K562 (cell line): Measurements from ENCODE around the gene DST. TPM values are rescaled to one million over a fixed set of nuclear protein-coding genes. Genes with fewer than 3 reads are reported as not detected.

Source experiments
- ATAC-seq: fragments of 200-7000 bp; cut with Tn5 transposase; 3 replicates; pipeline ENCODE4 v1.9.1; 2020; ENCODE audit warnings: moderate library complexity
- BruUV-seq: library from RNA; stranded (reverse); fragments of 400-500 nt; replicated peaks from 2 replicates; lab custom pipeline; 2021; lab: Mats Ljungman, UMichigan
- CTCF ChIA-PET: fragments of 300-600 bp; formaldehyde crosslinking; extraction: SDS; loops from one replicate; lab custom pipeline; 2021; ENCODE audit warnings: low intra/inter-chr PET ratio; lab: Yijun Ruan, JAX
- POLR2A ChIA-PET: fragments of 300-600, 350-650 bp; sonication (Branson Sonifier 250); formaldehyde crosslinking; extraction: SDS; loops from one replicate; lab custom pipeline; 2021; ENCODE audit warnings: antibody characterized with exemption, inconsistent platforms; lab: Yijun Ruan, JAX
- DNase-seq, 4 experiments: peaks; one replicate each; pipeline versions ENCODE4 v3.0.0 to v3.0.0-alpha.2; 2011 to 2018; ENCODE audit warnings: low spot score in 3 of 4, mixed read lengths in 3 of 4; ENCODE audit errors: extremely low read depth in 1 of 4
- FAIRE-seq: peaks from 2 replicates; lab custom pipeline; 2011; peaks lifted over from hg19 to GRCh38; lab: Jason Lieb, UNC
- H2AFZ ChIP-seq: 2 replicates; pipeline ENCODE4 v1.6.0; 2011; ENCODE audit warnings: low read depth, low read length, control low read depth, inconsistent platforms
- H3K27ac ChIP-seq: fragments of 200-600 bp; 3 replicates; pipeline ENCODE4 v1.8.0; 2011; ENCODE audit warnings: low read depth, mild to moderate bottlenecking, control low read depth, inconsistent platforms, low read length, moderate library complexity, mixed read lengths; ENCODE audit errors: extremely low read depth
- H3K27me3 ChIP-seq, 2 experiments: fragments of 300-600 bp in 1 of 2; 2 replicates in 1 of 2; 3 replicates in 1 of 2; pipeline versions ENCODE4 v1.6.0 to v1.8.0; 2011; ENCODE audit warnings: inconsistent platforms in 2 of 2, low read length in 2 of 2, mild to moderate bottlenecking in 1 of 2, mixed read lengths in 1 of 2, moderate library complexity in 1 of 2; ENCODE audit not compliant: control insufficient read depth in 2 of 2, insufficient read depth in 2 of 2
- H3K36me3 ChIP-seq: fragments of 300-600 bp; 3 replicates; pipeline ENCODE4 v1.8.0; 2011; ENCODE audit warnings: mild to moderate bottlenecking, low read length, inconsistent platforms; ENCODE audit not compliant: control insufficient read depth, insufficient read depth
- H3K4me1 ChIP-seq, 2 experiments: fragments of 200-600 bp in 1 of 2; replicated peaks in 1 of 2; 2 replicates in 1 of 2; 3 replicates in 1 of 2; pipeline versions ENCODE4 v1.5.1 to v1.8.0; 2011; ENCODE audit warnings: inconsistent platforms in 2 of 2, low read length in 2 of 2, mild to moderate bottlenecking in 1 of 2, mixed read lengths in 1 of 2, moderate library complexity in 1 of 2; ENCODE audit not compliant: control insufficient read depth in 2 of 2, insufficient read depth in 2 of 2
- H3K4me2 ChIP-seq: 2 replicates; pipeline ENCODE4 v1.6.1; 2011; ENCODE audit warnings: low read length, control low read depth, inconsistent platforms, mixed read lengths; ENCODE audit not compliant: insufficient read depth
- H3K4me3 ChIP-seq: fragments of 200-600 bp; sonication (generic), shearing (Covaris generic); 2 replicates; pipeline ENCODE4 v1.5.1; 2016; ENCODE audit warnings: control low read depth, inconsistent platforms
- H3K79me2 ChIP-seq: fragments of 200-600 bp; 3 replicates; pipeline ENCODE4 v1.8.0; 2011; ENCODE audit warnings: low read length, inconsistent platforms; ENCODE audit not compliant: control insufficient read depth, insufficient read depth
- H3K9ac ChIP-seq, 2 experiments: 2 replicates each; pipeline versions ENCODE4 v1.6.0 to v1.6.1; 2011; ENCODE audit warnings: low read depth in 2 of 2, low read length in 2 of 2, control low read depth in 1 of 2, inconsistent platforms in 1 of 2, mild to moderate bottlenecking in 1 of 2, mixed read lengths in 1 of 2; ENCODE audit not compliant: insufficient read depth in 1 of 2
- H3K9me1 ChIP-seq: one replicate; pipeline ENCODE4 v1.6.0; 2011; ENCODE audit warnings: inconsistent platforms, mild to moderate bottlenecking, low read length, moderate library complexity; ENCODE audit not compliant: control insufficient read depth, insufficient read depth
- H3K9me3 ChIP-seq: replicated peaks from 2 replicates; pipeline ENCODE4 v1.5.1; 2011; ENCODE audit warnings: low read depth, low read length, inconsistent platforms; ENCODE audit not compliant: control insufficient read depth, insufficient read depth
- H4K20me1 ChIP-seq: replicated peaks from 2 replicates; pipeline ENCODE4 v1.6.1; 2011; ENCODE audit warnings: low read length, inconsistent platforms, mixed read lengths; ENCODE audit not compliant: control insufficient read depth, insufficient read depth
- CUX1 ChIP-seq: fragments of 200-800 bp; sonication (Bioruptor generic); IDR thresholded peaks from 2 replicates; pipeline ENCODE4 v1.6.1; 2016; ENCODE audit warnings: missing genetic modification characterization, missing compliant biosample characterization
- EP300 ChIP-seq: IDR thresholded peaks from 2 replicates; pipeline ENCODE4 v1.6.1; 2012; ENCODE audit warnings: low read length, improper control_type of control experiment
- FOS ChIP-seq: IDR thresholded peaks from 3 replicates; pipeline ENCODE4 v1.6.1; 2011; ENCODE audit not compliant: insufficient read length; ENCODE audit errors: extremely low read depth
- FOXP4 ChIP-seq: sonication (generic); formaldehyde crosslinking; IDR thresholded peaks from 2 replicates; pipeline ENCODE4 v1.8.0; 2022; ENCODE audit warnings: mild to moderate bottlenecking, missing genetic modification reagents, borderline replicate concordance
- MTA3 ChIP-seq: fragments of 450-650 bp; formaldehyde crosslinking; IDR thresholded peaks from 2 replicates; pipeline ENCODE4 v1.6.1; 2017; ENCODE audit warnings: mild to moderate bottlenecking, borderline replicate concordance
- NR2F6 ChIP-seq: fragments of 450-650 bp; formaldehyde crosslinking; IDR thresholded peaks from 2 replicates; pipeline ENCODE4 v1.4.0; 2020; ENCODE audit warnings: mild to moderate bottlenecking
- SUPT5H ChIP-seq: fragments of 450-650 bp; IDR thresholded peaks from 2 replicates; pipeline ENCODE4 v1.6.1; 2016
- TSC22D4 ChIP-seq: fragments of 450-650 bp; IDR thresholded peaks from 2 replicates; pipeline ENCODE4 v1.6.1; 2016; ENCODE audit warnings: missing genetic modification characterization, missing biosample characterization, control low read depth
- ZNF174 ChIP-seq: fragments of 250-450 bp; sonication (Bioruptor Pico); IDR thresholded peaks from 2 replicates; pipeline ENCODE4 v1.4.0; 2020; ENCODE audit warnings: mild to moderate bottlenecking
- ZNF395 ChIP-seq: fragments of 200-800 bp; sonication (Bioruptor generic); IDR thresholded peaks from 2 replicates; pipeline ENCODE4 v1.6.1; 2017; ENCODE audit warnings: missing genetic modification characterization, missing compliant biosample characterization
- WGBS: fragments of 100-300 bp; shearing (Covaris generic); methylation state at CpG from one replicate; pipeline ENCODE4 v1.1.6; 2016; ENCODE audit warnings: low coverage, mixed read lengths; ENCODE audit not compliant: insufficient coverage; ENCODE audit errors: missing lambda C conversion rate; 5-methylcytosine and 5-hydroxymethylcytosine counted together
- in situ Hi-C: fragments of 300-500 bp; cut with MboI; formaldehyde crosslinking; loops from 4 replicates; pipeline ENCODE4 v1.15.0; 2018; ENCODE audit warnings: inconsistent platforms, mixed read lengths
- intact Hi-C: fragments of 100-400 bp; cut with micrococcal nuclease; formaldehyde crosslinking; loops from 2 replicates; pipeline ENCODE4 v1.14.2; 2022
- polyA plus RNA-seq, 8 experiments: library from polyadenylated mRNA; depleted of rRNA in 4 of 8; stranded (reverse) in 5 of 8; unstranded in 3 of 8; fragments of >200 nt; fragmentation: Nextera tagmentation in 2 of 8; fragmentation: Illumina TruSeq in 1 of 8; extraction: Ambion mirVana in 2 of 8; extraction: Trizol in 1 of 8; gene quantifications; 2 replicates each; pipeline versions ENCODE4 v1.2.1 to v1.2.3, GENCODE V29; 2011 to 2014; ENCODE audit warnings: inconsistent platforms in 1 of 8, missing spikeins in 1 of 8
- total RNA-seq, 7 experiments: library from RNA; depleted of rRNA in 6 of 7; stranded (reverse); fragments of >200 nt in 6 of 7; fragmentation: Illumina TruSeq in 2 of 7; extraction: Trizol in 2 of 7; gene quantifications; 2 replicates each; pipeline versions ENCODE4 v1.2.1 to v1.2.3, GENCODE V29; 2011 to 2021; ENCODE audit warnings: low replicate concordance in 1 of 7
- TF ChIP-seq, protein P1 (sequence below): sonication (generic); formaldehyde crosslinking; IDR thresholded peaks from 2 replicates; pipeline ENCODE4 v1.8.0; 2023; ENCODE audit warnings: mild to moderate bottlenecking, missing genetic modification reagents

The DST gene
- total and polyA plus RNA-seq, 9 of the 15 experiments (the other 6 are each of a cell fraction or from before 2014, with no cell fraction given) = 5.2 to 21.9 (median 13.3) TPM

DNA sequence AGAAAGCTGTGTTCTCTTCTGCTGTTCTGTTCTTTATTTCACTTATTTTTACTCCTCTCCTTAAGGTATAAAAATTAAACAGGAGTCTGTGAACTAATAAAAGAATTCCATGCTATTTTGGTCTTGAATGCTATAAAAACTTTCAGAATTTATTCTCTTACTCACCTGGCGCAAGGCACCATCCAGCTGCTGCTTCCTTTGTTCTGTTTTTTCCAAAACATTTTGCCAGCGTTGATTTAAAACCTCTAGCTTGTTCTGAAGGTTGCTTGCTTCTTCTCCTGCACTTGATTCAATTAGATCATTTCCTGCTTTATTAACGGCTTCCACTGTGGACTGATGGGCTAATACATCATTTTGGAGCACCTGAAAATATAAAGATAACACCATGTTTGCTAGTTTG lies 145.0 kb downstream of the DST start (continued):
- TF ChIP-seq, protein P1, sequence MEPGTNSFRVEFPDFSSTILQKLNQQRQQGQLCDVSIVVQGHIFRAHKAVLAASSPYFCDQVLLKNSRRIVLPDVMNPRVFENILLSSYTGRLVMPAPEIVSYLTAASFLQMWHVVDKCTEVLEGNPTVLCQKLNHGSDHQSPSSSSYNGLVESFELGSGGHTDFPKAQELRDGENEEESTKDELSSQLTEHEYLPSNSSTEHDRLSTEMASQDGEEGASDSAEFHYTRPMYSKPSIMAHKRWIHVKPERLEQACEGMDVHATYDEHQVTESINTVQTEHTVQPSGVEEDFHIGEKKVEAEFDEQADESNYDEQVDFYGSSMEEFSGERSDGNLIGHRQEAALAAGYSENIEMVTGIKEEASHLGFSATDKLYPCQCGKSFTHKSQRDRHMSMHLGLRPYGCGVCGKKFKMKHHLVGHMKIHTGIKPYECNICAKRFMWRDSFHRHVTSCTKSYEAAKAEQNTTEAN (CRISPR knock-in tag) = no peak
- TF ChIP-seq EP300 = no peak
- no peak for TF ChIP-seq TSC22D4 (tag)
- no peak for TF ChIP-seq ZNF395 (CRISPR knock-in tag)
- TF ChIP-seq SUPT5H = no peak

GRCh38 chr6:56497240-56497639 lies 145.4 kb downstream of the DST start:
- Histone ChIP-seq H4K20me1 (no peaks in the 10 kb centered on the region), H3K4me3 (no peak overlapping the region), H3K36me3 (no peaks in the 10 kb centered on the region; the same call in 2 of the 3 replicates), H3K27me3 (no peaks in the 10 kb centered on the region), H3K9me1 (no peaks in the 10 kb centered on the region), H2AFZ (no peak overlapping the region), H3K4me1 (no peaks in the 10 kb centered on the region; a peak in 2 of 5 replicates), H3K27ac (no peak overlapping the region), H3K4me2 (no peak overlapping the region), H3K79me2 (no peaks in the 10 kb centered on the region), H3K9ac (no peak overlapping the region), H3K9me3 (no peaks in the 10 kb centered on the region)
- WGBS = 82% methylated on average over 7 of the region's 7 CpGs
- FAIRE-seq = no peak
- no peak for DNase-seq
- in situ Hi-C loops = no loop called here
- no peak for ATAC-seq
- CTCF ChIA-PET = no interaction called here
- BruUV-seq = no TSS peak
- intact Hi-C loops = no loop called here
- POLR2A ChIA-PET = interaction anchor here (0.7 to 0.8 kb wide), 3 partner anchors 21 to 49 kb away, joined by 3 read pairs; no protein-coding TSS in a partner anchor
- TF ChIP-seq FOS (no peak), CUX1 (no peak), ZNF174 (CRISPR knock-in tag) (no peak), NR2F6 (no peak), MTA3 (no peak), FOXP4 (no peak)
